Kidney (tissue), 14 donors: ENCODE measurements around the gene NDUFA12. TPM values are rescaled to one million over a fixed set of nuclear protein-coding genes. Genes with fewer than 3 reads are reported as not detected.

ENCODE experiments used
- DNase-seq, 5 donors: peaks; one replicate each; pipeline ENCODE4 v3.0.0-alpha.2; 2013 to 2020
- FAIRE-seq: peaks from 2 replicates; lab custom pipeline; 2012; peaks lifted over from hg19 to GRCh38; lab: Jason Lieb, UNC
- H3K27ac ChIP-seq, 2 donors: one replicate each; pipeline ENCODE4 v1.7.0; 2013; ENCODE audit warnings: low read depth in 2 of 2, low read length in 2 of 2, inconsistent platforms in 1 of 2
- H3K27me3 ChIP-seq: one replicate; pipeline ENCODE4 v1.7.1; 2013; ENCODE audit warnings: low read length, inconsistent platforms; ENCODE audit not compliant: control insufficient read depth, insufficient read depth
- H3K36me3 ChIP-seq, 3 donors: one replicate each; pipeline versions ENCODE4 v1.7.0 to v1.7.1; 2013; ENCODE audit warnings: low read length in 3 of 3, control low read depth in 1 of 3, inconsistent platforms in 1 of 3; ENCODE audit not compliant: insufficient read depth in 3 of 3, control insufficient read depth in 2 of 3
- H3K4me1 ChIP-seq, 3 donors: one replicate each; pipeline versions ENCODE4 v1.7.0 to v1.7.1; 2013; ENCODE audit warnings: low read length in 3 of 3, inconsistent platforms in 1 of 3, low read depth in 1 of 3; ENCODE audit not compliant: control insufficient read depth in 2 of 3, insufficient read depth in 2 of 3
- H3K4me3 ChIP-seq, 3 donors: one replicate each; pipeline versions ENCODE4 v1.7.0 to v1.8.1; 2013; ENCODE audit warnings: low read length in 3 of 3, control low read depth in 1 of 3, inconsistent platforms in 1 of 3
- H3K9ac ChIP-seq, 3 donors: one replicate each; pipeline versions ENCODE4 v1.7.0 to v1.7.1; 2013; ENCODE audit warnings: low read length in 3 of 3, control low read depth in 1 of 3, inconsistent platforms in 1 of 3
- H3K9me3 ChIP-seq, 3 donors: one replicate each; pipeline versions ENCODE4 v1.7.0 to v1.7.1; 2013; ENCODE audit warnings: low read length in 3 of 3, control low read depth in 1 of 3, inconsistent platforms in 1 of 3; ENCODE audit not compliant: control insufficient read depth in 2 of 3, insufficient read depth in 1 of 3
- CTCF ChIP-seq: IDR thresholded peaks from 3 replicates; pipeline ENCODE4 v1.5.1; 2012; ENCODE audit warnings: mild to moderate bottlenecking, moderate library complexity, borderline replicate concordance; ENCODE audit not compliant: insufficient read depth; ENCODE audit errors: extremely low read depth
- intact Hi-C: fragments of 100-400 bp; cut with DNase I; formaldehyde crosslinking; loops from one replicate; pipeline ENCODE4 v1.11.1; 2022
- polyA plus RNA-seq: library from polyadenylated mRNA; stranded (reverse); fragments of 350-450 nt; fragmentation: Illumina TruSeq; extraction: RNeasy Lipid Tissue Mini Kit (QIAGEN cat#74804); gene quantifications from one replicate; pipeline ENCODE4 v1.2.3, GENCODE V29; 2014; ENCODE audit warnings: low read depth, low replicate concordance; ENCODE audit not compliant: insufficient read depth
- total RNA-seq: library from RNA; stranded (reverse); fragmentation: NEBNext Ultra II Directional; extraction: Animal tissue kit (Norgen Biotek cat#: 25700); gene quantifications from one replicate; pipeline ENCODE4 v1.2.1, GENCODE V29; 2021
- donor health status: control.
- donor health status: control.
- donor health status: control.
- donor health status: control.
- donor health status: control.
- donor health status: DM: yes; HTN: yes; CAD: no.
- donor health status: Normal renal cell carcinoma (clear cell type).

NDUFA12 gene
- total and polyA plus RNA-seq, 2 donors from 2014 or later = 79.0 to 246 TPM

- Histone ChIP-seq H3K4me1 (no peaks in the 10 kb centered on the region), H3K27me3 (no peaks in the 10 kb centered on the region), H3K36me3 (no peaks in the 10 kb centered on the region), H3K27ac (no peak overlapping the region), H3K4me3 (no peak overlapping the region), H3K9ac (no peak overlapping the region), H3K9me3 (no peaks in the 10 kb centered on the region)
- DNase-seq = no peak
- FAIRE-seq = no peak
- intact Hi-C loops = no loop called here
- TF ChIP-seq CTCF = no peak
Observed at GRCh38 chr12:94963649-94964048, 39.8 kb downstream of the NDUFA12 start.

- H3K4me3 ChIP-seq = no peak overlapping the region
- no peak overlapping the region for H3K9ac ChIP-seq
- H3K9me3 ChIP-seq = no peaks in the 10 kb centered on the region
- FAIRE-seq = no peak
- no peaks in the 10 kb centered on the region for H3K27me3 ChIP-seq
- no peak overlapping the region for H3K27ac ChIP-seq
- no peaks in the 10 kb centered on the region for H3K4me1 ChIP-seq
- intact Hi-C loops = no loop called here
- no peak for TF ChIP-seq CTCF
- DNase-seq = no peak
- no peaks in the 10 kb centered on the region for H3K36me3 ChIP-seq
Observed at GRCh38 chr12:94962670-94963069, 40.8 kb downstream of the NDUFA12 start.

GRCh38 chr12:94961911-94962310 is 41.6 kb downstream of the NDUFA12 start:
- DNase-seq (no peak), FAIRE-seq (no peak)
- H3K9ac ChIP-seq = no peak overlapping the region
- no peak overlapping the region for H3K4me3 ChIP-seq
- H3K27ac ChIP-seq = no peak overlapping the region
- H3K9me3 ChIP-seq = no peaks in the 10 kb centered on the region
- no peak for TF ChIP-seq CTCF
- no peaks in the 10 kb centered on the region for H3K36me3 ChIP-seq
- no peaks in the 10 kb centered on the region for H3K4me1 ChIP-seq
- intact Hi-C loops = no loop called here
- no peaks in the 10 kb centered on the region for H3K27me3 ChIP-seq

- Histone ChIP-seq H3K9me3 (no peaks in the 10 kb centered on the region), H3K4me1 (no peaks in the 10 kb centered on the region), H3K27ac (no peak overlapping the region), H3K4me3 (no peak overlapping the region), H3K27me3 (no peaks in the 10 kb centered on the region), H3K9ac (no peak overlapping the region), H3K36me3 (no peaks in the 10 kb centered on the region)
- DNase-seq = no peak
- intact Hi-C loops = no loop called here
- no peak for TF ChIP-seq CTCF
- no peak for FAIRE-seq
Observed at GRCh38 chr12:94961256-94961824, 42.2 kb downstream of the NDUFA12 start.
